Brain microvascular endothelial cell (primary cell): ENCODE data around the gene PATL1.

Experiments
- DNase-seq: peaks from one replicate; pipeline ENCODE4 v3.0.0-alpha.2; 2020
- H3K27ac ChIP-seq: fragments of 250-450 bp; sonication (Bioruptor Pico); 2 replicates; pipeline ENCODE4 v1.5.1; 2020; ENCODE audit warnings: mild to moderate bottlenecking, moderate library complexity
- H3K27me3 ChIP-seq: fragments of 250-450 bp; sonication (Bioruptor Pico); replicated peaks from 2 replicates; pipeline ENCODE4 v1.5.1; 2020; ENCODE audit warnings: mild to moderate bottlenecking
- H3K36me3 ChIP-seq: fragments of 250-450 bp; sonication (Bioruptor Pico); replicated peaks from 2 replicates; pipeline ENCODE4 v1.5.1; 2020; ENCODE audit warnings: mild to moderate bottlenecking
- H3K4me3 ChIP-seq: 2 replicates; pipeline ENCODE4 v1.5.1; 2011; ENCODE audit warnings: low read depth, mild to moderate bottlenecking, control low read depth, low read length, moderate library complexity
- in situ Hi-C: cut with HindIII; loops from 2 replicates; pipeline ENCODE4 v1.10.0; 2017; ENCODE audit warnings: low sequenced_read_pairs, low pct_ligation_motif_present
- TF ChIP-seq, protein P1 (sequence below): IDR thresholded peaks from 2 replicates; pipeline ENCODE4 v1.5.1; 2011; ENCODE audit warnings: low read depth, mild to moderate bottlenecking, moderate library complexity, low read length, control low read depth, inconsistent platforms; ENCODE audit errors: missing control alignments

The PATL1 gene, protein sequence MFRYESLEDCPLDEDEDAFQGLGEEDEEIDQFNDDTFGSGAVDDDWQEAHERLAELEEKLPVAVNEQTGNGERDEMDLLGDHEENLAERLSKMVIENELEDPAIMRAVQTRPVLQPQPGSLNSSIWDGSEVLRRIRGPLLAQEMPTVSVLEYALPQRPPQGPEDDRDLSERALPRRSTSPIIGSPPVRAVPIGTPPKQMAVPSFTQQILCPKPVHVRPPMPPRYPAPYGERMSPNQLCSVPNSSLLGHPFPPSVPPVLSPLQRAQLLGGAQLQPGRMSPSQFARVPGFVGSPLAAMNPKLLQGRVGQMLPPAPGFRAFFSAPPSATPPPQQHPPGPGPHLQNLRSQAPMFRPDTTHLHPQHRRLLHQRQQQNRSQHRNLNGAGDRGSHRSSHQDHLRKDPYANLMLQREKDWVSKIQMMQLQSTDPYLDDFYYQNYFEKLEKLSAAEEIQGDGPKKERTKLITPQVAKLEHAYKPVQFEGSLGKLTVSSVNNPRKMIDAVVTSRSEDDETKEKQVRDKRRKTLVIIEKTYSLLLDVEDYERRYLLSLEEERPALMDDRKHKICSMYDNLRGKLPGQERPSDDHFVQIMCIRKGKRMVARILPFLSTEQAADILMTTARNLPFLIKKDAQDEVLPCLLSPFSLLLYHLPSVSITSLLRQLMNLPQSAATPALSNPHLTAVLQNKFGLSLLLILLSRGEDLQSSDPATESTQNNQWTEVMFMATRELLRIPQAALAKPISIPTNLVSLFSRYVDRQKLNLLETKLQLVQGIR

DNA sequence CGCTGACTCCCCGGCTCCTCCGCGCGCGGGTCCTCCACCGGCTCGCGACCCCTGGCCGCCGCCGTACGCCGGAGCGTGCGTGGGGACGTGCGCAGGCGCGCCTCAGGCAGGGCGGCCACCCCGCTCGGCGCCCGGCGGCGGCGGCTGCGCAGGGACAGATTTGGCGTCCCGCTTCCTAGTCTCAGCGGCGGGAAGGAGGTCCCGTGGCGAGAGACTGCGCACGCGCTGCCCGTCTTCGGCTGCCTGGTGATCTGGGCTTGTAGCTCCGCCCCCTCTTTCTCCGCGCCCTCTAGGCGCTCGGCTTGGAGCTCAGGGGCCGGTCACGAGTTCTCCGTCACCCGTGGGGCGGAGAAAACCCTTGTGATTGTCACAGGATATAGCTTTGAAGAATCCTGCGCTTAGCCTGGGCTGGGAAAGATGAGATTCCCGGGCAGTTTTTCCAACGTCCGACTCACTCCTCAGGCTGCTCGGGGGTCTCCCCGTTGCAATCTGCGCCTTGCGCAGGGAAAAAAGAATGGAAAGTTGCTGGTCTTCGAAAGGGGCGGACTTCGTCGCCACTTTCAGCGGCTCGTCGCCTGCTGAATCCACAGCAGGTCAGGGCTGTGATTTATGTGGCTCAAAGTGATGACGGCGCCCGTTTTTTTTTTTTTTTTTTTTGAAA is at the start of gene PATL1:
TSS of gene PATL1 (minus strand) at position 88 of the 661 bp plus-strand sequence. CDS start 142 bp downstream, outside the sequence.
- H3K27ac ChIP-seq: peak within 1 kb of the TSS; percentile 96
- TF ChIP-seq, protein P1, sequence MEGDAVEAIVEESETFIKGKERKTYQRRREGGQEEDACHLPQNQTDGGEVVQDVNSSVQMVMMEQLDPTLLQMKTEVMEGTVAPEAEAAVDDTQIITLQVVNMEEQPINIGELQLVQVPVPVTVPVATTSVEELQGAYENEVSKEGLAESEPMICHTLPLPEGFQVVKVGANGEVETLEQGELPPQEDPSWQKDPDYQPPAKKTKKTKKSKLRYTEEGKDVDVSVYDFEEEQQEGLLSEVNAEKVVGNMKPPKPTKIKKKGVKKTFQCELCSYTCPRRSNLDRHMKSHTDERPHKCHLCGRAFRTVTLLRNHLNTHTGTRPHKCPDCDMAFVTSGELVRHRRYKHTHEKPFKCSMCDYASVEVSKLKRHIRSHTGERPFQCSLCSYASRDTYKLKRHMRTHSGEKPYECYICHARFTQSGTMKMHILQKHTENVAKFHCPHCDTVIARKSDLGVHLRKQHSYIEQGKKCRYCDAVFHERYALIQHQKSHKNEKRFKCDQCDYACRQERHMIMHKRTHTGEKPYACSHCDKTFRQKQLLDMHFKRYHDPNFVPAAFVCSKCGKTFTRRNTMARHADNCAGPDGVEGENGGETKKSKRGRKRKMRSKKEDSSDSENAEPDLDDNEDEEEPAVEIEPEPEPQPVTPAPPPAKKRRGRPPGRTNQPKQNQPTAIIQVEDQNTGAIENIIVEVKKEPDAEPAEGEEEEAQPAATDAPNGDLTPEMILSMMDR: no peak
- peak within 1 kb of the TSS; percentile 80 for H3K4me3 ChIP-seq
- peaks cover 20% of the 10 kb centered on the region for H3K36me3 ChIP-seq
- DNase-seq: peak; percentile 99
- no peaks in the 10 kb centered on the region for H3K27me3 ChIP-seq
- in situ Hi-C loops: no loop called here

DNA sequence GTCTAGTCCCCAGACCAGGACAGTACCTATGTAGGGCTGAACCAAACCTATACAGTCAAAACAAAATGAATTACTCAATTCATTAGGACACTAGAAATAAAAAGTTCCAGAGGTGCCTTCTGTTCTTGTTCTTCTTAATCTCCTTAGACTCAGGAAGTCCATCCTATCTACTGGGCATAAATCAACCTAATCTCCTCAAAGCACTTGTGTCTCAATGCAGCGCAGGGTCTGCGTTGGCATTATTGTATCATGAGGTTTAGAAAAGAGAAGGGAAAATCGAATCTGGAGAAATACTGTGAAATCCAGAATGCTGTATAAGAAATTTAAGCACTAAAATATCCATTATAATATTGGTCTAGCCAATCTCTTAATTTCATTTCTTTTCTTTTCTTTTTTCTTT is 47.2 kb upstream of the PATL1 start:
- no peak for DNase-seq
- Histone ChIP-seq H3K36me3 (no peaks in the 10 kb centered on the region), H3K27me3 (no peaks in the 10 kb centered on the region), H3K4me3 (no peak overlapping the region), H3K27ac (no peak overlapping the region)
- TF ChIP-seq, protein P1: no peak
- in situ Hi-C loops: no loop called here

DNA sequence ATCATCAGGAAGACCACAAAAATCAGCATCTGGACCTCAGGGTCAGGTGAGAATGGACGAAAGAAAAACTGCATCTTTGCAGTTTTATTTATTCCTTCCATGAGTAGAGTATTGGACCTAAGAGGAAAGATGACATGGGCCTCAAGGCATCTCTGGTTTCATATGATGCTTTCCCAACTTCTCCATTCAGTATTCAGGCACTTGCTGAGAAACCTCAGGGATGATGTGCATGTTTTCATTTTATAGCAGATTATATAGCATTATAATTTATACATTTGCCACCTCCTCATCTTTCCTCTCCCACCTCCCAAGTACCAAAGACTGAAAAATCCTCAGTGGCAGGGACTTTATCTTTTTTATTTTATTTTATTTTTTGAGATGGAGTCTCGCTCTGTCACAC is 44.9 kb upstream of the PATL1 start, which contains the start of gene OR10V1:
TSS of gene OR10V1 (minus strand) at position 101 of the 400 bp plus-strand sequence. CDS start at position 101, 0 bp downstream.
- TF ChIP-seq, protein P1: no peak
- in situ Hi-C loops: no loop called here
- no peaks in the 10 kb centered on the region for H3K36me3 ChIP-seq
- no peak within 1 kb of the TSS for H3K4me3 ChIP-seq
- H3K27ac ChIP-seq: no peak within 1 kb of the TSS
- H3K27me3 ChIP-seq: no peaks in the 10 kb centered on the region
- DNase-seq: no peak

DNA sequence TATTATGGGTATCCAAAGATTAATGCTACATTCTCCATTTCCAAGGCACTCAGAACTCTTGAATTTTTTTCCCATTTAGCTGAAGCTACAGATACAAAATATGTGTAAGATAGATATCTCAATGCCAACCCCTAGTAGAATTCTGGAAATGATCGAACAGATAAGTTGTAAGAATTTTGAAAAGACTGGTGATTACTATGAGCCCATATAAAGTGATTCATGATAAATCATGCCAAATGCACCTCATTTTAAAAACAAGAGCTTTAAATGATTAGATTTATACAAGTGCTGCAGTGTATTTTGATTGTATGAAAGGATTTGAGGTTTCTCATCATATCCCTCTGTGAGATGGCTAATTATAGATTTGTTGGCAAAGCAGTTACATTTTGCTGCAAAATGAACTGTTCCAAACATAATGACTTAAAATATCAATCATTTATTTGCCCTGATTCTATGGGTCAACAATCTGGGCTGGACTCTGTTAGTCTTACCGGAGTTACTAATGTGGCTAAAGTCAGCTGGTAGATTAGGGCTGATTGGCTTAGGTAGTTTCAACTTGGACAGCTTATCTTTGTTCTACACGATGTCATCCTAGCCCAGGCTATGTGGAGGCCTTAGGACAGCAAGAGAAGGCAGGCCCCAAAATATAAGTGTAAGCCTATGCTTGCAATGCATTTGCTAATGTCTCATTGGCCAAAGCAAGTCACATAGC is 41.5 kb upstream of the PATL1 start:
- Histone ChIP-seq H3K27ac (no peak overlapping the region), H3K27me3 (no peaks in the 10 kb centered on the region), H3K4me3 (no peak overlapping the region), H3K36me3 (no peaks in the 10 kb centered on the region)
- in situ Hi-C loops: no loop called here
- DNase-seq: no peak
- TF ChIP-seq, protein P1: no peak

DNA sequence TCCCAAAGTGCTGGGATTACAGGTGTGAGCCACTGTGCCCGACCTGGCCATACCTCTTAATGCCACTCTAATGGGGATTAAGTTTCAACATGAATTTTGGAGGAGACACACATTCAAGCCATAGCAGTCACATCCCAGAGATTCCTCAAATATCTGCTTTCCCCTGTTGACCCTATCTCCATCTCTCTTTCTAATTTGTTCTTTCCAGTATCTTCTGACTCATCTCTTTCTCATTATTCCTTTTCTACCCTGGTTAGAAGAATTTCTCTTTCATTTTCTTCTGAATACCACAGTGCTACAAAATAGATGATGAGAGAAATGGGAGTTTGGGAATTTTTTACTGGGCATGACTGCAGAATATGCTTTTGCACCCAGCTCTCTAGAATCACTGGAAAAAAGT is 39.7 kb upstream of the PATL1 start:
- Histone ChIP-seq H3K4me3 (no peak overlapping the region), H3K36me3 (no peaks in the 10 kb centered on the region), H3K27ac (no peak overlapping the region), H3K27me3 (no peaks in the 10 kb centered on the region)
- in situ Hi-C loops: no loop called here
- DNase-seq: no peak
- TF ChIP-seq, protein P1: no peak
